H1 (cell line): Measurements from ENCODE around the gene SNX25. TPM values are rescaled to one million over a fixed set of nuclear protein-coding genes. Genes with fewer than 3 reads are reported as not detected.
A peak's percentile ranks its signal among the peaks of the same experiment; 100 is the strongest.

Source experiments
- CTCF ChIA-PET: fragments of 300-600 bp; sonication (Branson Sonifier 250); formaldehyde crosslinking; loops from one replicate; lab custom pipeline; 2021; ENCODE audit not compliant: partially characterized antibody; lab: Charles Lee
- POLR2A ChIA-PET: fragments of 300-600 bp; sonication (Branson Sonifier 250); formaldehyde crosslinking; loops from one replicate; lab custom pipeline; 2021; ENCODE audit warnings: inconsistent platforms; ENCODE audit not compliant: partially characterized antibody; lab: Charles Lee
- DNase-seq, 2 experiments: peaks; one replicate each; pipeline versions ENCODE4 v3.0.0 to v3.0.0-alpha.2; 2010 to 2022; ENCODE audit warnings: low spot score in 2 of 2, low read depth in 1 of 2, mixed read lengths in 1 of 2
- FAIRE-seq: peaks from 2 replicates; lab custom pipeline; 2011; peaks lifted over from hg19 to GRCh38; lab: Jason Lieb, UNC
- H2AFZ ChIP-seq: 2 replicates; pipeline ENCODE4 v1.8.1; 2012; ENCODE audit warnings: low read length, inconsistent platforms
- H2AK5ac ChIP-seq: 2 replicates; pipeline ENCODE4 v1.6.1; 2013; ENCODE audit warnings: low read depth, low read length
- H2BK120ac ChIP-seq: replicated peaks from 2 replicates; pipeline ENCODE3; 2013; ENCODE audit warnings: low read depth, low read length, inconsistent platforms
- H2BK12ac ChIP-seq: 2 replicates; pipeline ENCODE4 v1.6.1; 2013; ENCODE audit warnings: low read depth, low read length
- H2BK15ac ChIP-seq: 2 replicates; pipeline ENCODE4 v1.6.1; 2013; ENCODE audit warnings: low read length
- H2BK20ac ChIP-seq: 2 replicates; pipeline ENCODE4 v1.6.1; 2013; ENCODE audit warnings: low read length
- H2BK5ac ChIP-seq: 2 replicates; pipeline ENCODE4 v1.6.1; 2013; ENCODE audit warnings: low read depth, low read length
- H3K14ac ChIP-seq: 2 replicates; pipeline ENCODE4 v1.6.1; 2013; ENCODE audit warnings: inconsistent platforms; ENCODE audit not compliant: insufficient read length
- H3K18ac ChIP-seq: 2 replicates; pipeline ENCODE4 v1.6.1; 2013; ENCODE audit warnings: low read length; ENCODE audit errors: extremely low read depth
- H3K23ac ChIP-seq: 2 replicates; pipeline ENCODE4 v1.6.1; 2013; ENCODE audit warnings: inconsistent platforms; ENCODE audit not compliant: insufficient read length
- H3K23me2 ChIP-seq: 2 replicates; pipeline ENCODE4 v1.6.1; 2013; ENCODE audit warnings: low read depth, low read length
- H3K27ac ChIP-seq: 2 replicates; pipeline ENCODE4 v1.6.1; 2011; ENCODE audit warnings: low read depth, low read length, inconsistent platforms
- H3K27me3 ChIP-seq, 4 experiments: replicated peaks in 1 of 4; 1 replicate in 1 of 4; 2 replicates in 3 of 4; pipeline versions ENCODE4 v1.6.1 to v1.8.1; 2011 to 2013; ENCODE audit warnings: low read length in 3 of 4, mild to moderate bottlenecking in 3 of 4, inconsistent platforms in 2 of 4, mixed read lengths in 2 of 4, moderate library complexity in 1 of 4; ENCODE audit not compliant: control insufficient read depth in 3 of 4, insufficient read depth in 3 of 4; ENCODE audit errors: extremely low read depth in 1 of 4
- H3K36me3 ChIP-seq, 4 experiments: 2 replicates each; pipeline versions ENCODE4 v1.6.1 to v1.8.1; 2011 to 2013; ENCODE audit warnings: mild to moderate bottlenecking in 4 of 4, low read length in 3 of 4, moderate library complexity in 2 of 4, control low read depth in 1 of 4, inconsistent platforms in 1 of 4; ENCODE audit not compliant: insufficient read depth in 4 of 4, control insufficient read depth in 2 of 4
- H3K4ac ChIP-seq: replicated peaks from 2 replicates; pipeline ENCODE3; 2013; ENCODE audit warnings: low read length, low read depth, mixed read lengths, inconsistent platforms; ENCODE audit not compliant: insufficient read length
- H3K4me1 ChIP-seq, 4 experiments: replicated peaks in 1 of 4; 1 replicate in 1 of 4; 2 replicates in 3 of 4; pipeline versions ENCODE4 v1.6.1 to v1.8.1; 2011 to 2013; ENCODE audit warnings: low read length in 3 of 4, inconsistent platforms in 2 of 4, mixed read lengths in 1 of 4; ENCODE audit not compliant: insufficient read depth in 4 of 4, control insufficient read depth in 3 of 4
- H3K4me2 ChIP-seq, 2 experiments: 2 replicates each; pipeline versions ENCODE4 v1.6.1 to v1.8.1; 2011 to 2013; ENCODE audit warnings: low read depth in 2 of 2, low read length in 2 of 2, control low read depth in 1 of 2, inconsistent platforms in 1 of 2, mild to moderate bottlenecking in 1 of 2; ENCODE audit not compliant: insufficient read depth in 1 of 2
- H3K4me3 ChIP-seq, 4 experiments: fragments of 200-600, 300-600 bp in 1 of 4; sonication (generic), shearing (Covaris generic), sonication (Bioruptor Twin) in 1 of 4; 2 replicates each; pipeline versions ENCODE4 v1.5.1 to v1.8.1; 2011 to 2016; ENCODE audit warnings: low read length in 4 of 4, low read depth in 3 of 4, control low read depth in 2 of 4, inconsistent platforms in 2 of 4, mild to moderate bottlenecking in 2 of 4, mixed read lengths in 1 of 4, moderate library complexity in 1 of 4; ENCODE audit not compliant: insufficient read depth in 2 of 4; ENCODE audit errors: extremely low read depth in 1 of 4
- H3K56ac ChIP-seq: replicated peaks from 2 replicates; pipeline ENCODE3; 2013; ENCODE audit warnings: low read depth, mild to moderate bottlenecking, mixed read lengths, low read length, inconsistent platforms; ENCODE audit not compliant: insufficient read length
- H3K79me1 ChIP-seq: 2 replicates; pipeline ENCODE4 v1.6.1; 2013; ENCODE audit warnings: low read depth, low read length, control low read depth
- H3K79me2 ChIP-seq, 2 experiments: 2 replicates each; pipeline versions ENCODE4 v1.6.1 to v1.8.1; 2012 to 2013; ENCODE audit warnings: low read length in 2 of 2, mild to moderate bottlenecking in 2 of 2, inconsistent platforms in 1 of 2; ENCODE audit not compliant: insufficient read depth in 2 of 2, control insufficient read depth in 1 of 2
- H3K9ac ChIP-seq, 4 experiments: replicated peaks in 1 of 4; 1 replicate in 1 of 4; 2 replicates in 3 of 4; pipeline versions ENCODE4 v1.6.1 to v1.8.1; 2011 to 2013; ENCODE audit warnings: low read depth in 3 of 4, low read length in 3 of 4, control low read depth in 2 of 4, mild to moderate bottlenecking in 2 of 4, moderate library complexity in 2 of 4, inconsistent platforms in 1 of 4; ENCODE audit errors: extremely low read depth in 1 of 4
- H3K9me3 ChIP-seq, 2 experiments: 2 replicates each; pipeline versions ENCODE4 v1.6.1 to v1.8.1; 2012 to 2013; ENCODE audit warnings: mild to moderate bottlenecking in 2 of 2, moderate library complexity in 2 of 2, control low read depth in 1 of 2, inconsistent platforms in 1 of 2, low read depth in 1 of 2, low read length in 1 of 2, mixed read lengths in 1 of 2; ENCODE audit not compliant: insufficient read depth in 2 of 2
- H4K20me1 ChIP-seq, 2 experiments: replicated peaks in 1 of 2; 2 replicates each; pipeline versions ENCODE3 to v1.8.1; 2011 to 2013; ENCODE audit warnings: inconsistent platforms in 2 of 2, low read length in 2 of 2, mild to moderate bottlenecking in 1 of 2; ENCODE audit not compliant: insufficient read depth in 2 of 2, control insufficient read depth in 1 of 2
- H4K5ac ChIP-seq: 2 replicates; pipeline ENCODE4 v1.6.1; 2013; ENCODE audit warnings: low read length, low read depth, mixed read lengths, inconsistent platforms; ENCODE audit not compliant: insufficient read length
- H4K8ac ChIP-seq: 2 replicates; pipeline ENCODE4 v1.8.0; 2013; ENCODE audit warnings: mild to moderate bottlenecking, moderate library complexity, low read length, inconsistent platforms; ENCODE audit not compliant: insufficient read depth; ENCODE audit errors: extremely low read depth
- H4K91ac ChIP-seq: replicated peaks from 2 replicates; pipeline ENCODE3; 2013; ENCODE audit warnings: low read length, mixed read lengths, inconsistent platforms; ENCODE audit not compliant: insufficient read length
- ASH2L ChIP-seq: fragments of 200-600, 300-600 bp; sonication (generic); IDR thresholded peaks from one replicate; pipeline ENCODE4 v1.7.1; 2017; ENCODE audit warnings: low read length
- BRCA1 ChIP-seq: IDR thresholded peaks from 2 replicates; pipeline ENCODE4 v1.6.1; 2012; ENCODE audit warnings: low read depth, low read length, improper control_type of control experiment
- GABPA ChIP-seq: IDR thresholded peaks from 2 replicates; pipeline ENCODE4 v1.6.1; 2011; ENCODE audit warnings: mild to moderate bottlenecking, low read length, moderate library complexity, borderline replicate concordance; ENCODE audit not compliant: insufficient read depth
- GTF2F1 ChIP-seq: IDR thresholded peaks from 2 replicates; pipeline ENCODE4 v1.6.1; 2012; ENCODE audit warnings: low read depth, low read length, improper control_type of control experiment, borderline replicate concordance
- HDAC2 ChIP-seq, 2 experiments: fragments of 300-600 bp in 1 of 2; sonication (generic) in 1 of 2; IDR thresholded peaks; 2 replicates each; pipeline ENCODE4 v1.6.1; 2011 to 2012; ENCODE audit warnings: low read depth in 2 of 2, low read length in 2 of 2, mild to moderate bottlenecking in 2 of 2, moderate library complexity in 2 of 2, borderline replicate concordance in 1 of 2, inconsistent platforms in 1 of 2
- KDM4A ChIP-seq: IDR thresholded peaks from one replicate; pipeline ENCODE4 v1.7.1; 2012; ENCODE audit warnings: low read depth, mild to moderate bottlenecking, moderate library complexity, low read length, inconsistent platforms; ENCODE audit not compliant: severe bottlenecking
- NANOG ChIP-seq: IDR thresholded peaks from 2 replicates; pipeline ENCODE4 v1.6.1; 2011; ENCODE audit warnings: low read length, low read depth, mild to moderate bottlenecking, inconsistent platforms; ENCODE audit not compliant: insufficient read depth, poor library complexity, severe bottlenecking
- NRF1 ChIP-seq: IDR thresholded peaks from 2 replicates; pipeline ENCODE4 v1.6.1; 2011; ENCODE audit warnings: mild to moderate bottlenecking, low read depth, low read length, improper control_type of control experiment
- RBBP5 ChIP-seq: IDR thresholded peaks from 2 replicates; pipeline ENCODE4 v1.7.1; 2012; ENCODE audit warnings: low read depth, mild to moderate bottlenecking, inconsistent platforms, low read length, moderate library complexity, borderline replicate concordance
- SIX5 ChIP-seq: IDR thresholded peaks from 2 replicates; pipeline ENCODE4 v1.6.1; 2011; ENCODE audit warnings: mild to moderate bottlenecking, low read depth, low read length
- SP4 ChIP-seq: IDR thresholded peaks from 2 replicates; pipeline ENCODE4 v1.6.1; 2012; ENCODE audit warnings: low read length, inconsistent platforms
- WGBS, 2 experiments: shearing (Covaris generic) in 1 of 2; methylation state at CpG; one replicate each; pipeline versions ENCODE4 v1.1.6 to v1.1.7; 2013 to 2015; ENCODE audit warnings: low lambda C conversion rate in 2 of 2, mixed read lengths in 2 of 2, inconsistent platforms in 1 of 2, low coverage in 1 of 2, missing lambda C conversion rate in 1 of 2; ENCODE audit not compliant: insufficient replicate concordance in 2 of 2, insufficient coverage in 1 of 2, insufficient read length in 1 of 2; ENCODE audit errors: extremely low coverage in 1 of 2, missing lambda C conversion rate in 1 of 2; 5-methylcytosine and 5-hydroxymethylcytosine counted together
- polyA plus RNA-seq, 7 experiments: library from polyadenylated mRNA; depleted of rRNA in 3 of 7; stranded (reverse) in 5 of 7; unstranded in 2 of 7; fragments of >200 nt in 5 of 7; fragments of 200-250 nt in 2 of 7; gene quantifications; 1 replicate in 5 of 7; 2 replicates in 1 of 7; 4 replicates in 1 of 7; pipeline versions ENCODE4 v1.2.1 to v1.2.3, GENCODE V29; 2011 to 2013; ENCODE audit warnings: missing spikeins in 2 of 7, mixed read lengths in 2 of 7
- total RNA-seq: library from RNA; stranded (reverse); fragmentation: NEBNext Ultra II Directional; extraction: Animal tissue kit (Norgen Biotek cat#: 25700); gene quantifications from 2 replicates; pipeline ENCODE4 v1.2.1, GENCODE V29; 2021

The SNX25 gene
- total and polyA plus RNA-seq, 2 of the 8 experiments (the other 6 are each of a cell fraction or from before 2014, with no cell fraction given): 5.4 to 19.9 TPM

DNA sequence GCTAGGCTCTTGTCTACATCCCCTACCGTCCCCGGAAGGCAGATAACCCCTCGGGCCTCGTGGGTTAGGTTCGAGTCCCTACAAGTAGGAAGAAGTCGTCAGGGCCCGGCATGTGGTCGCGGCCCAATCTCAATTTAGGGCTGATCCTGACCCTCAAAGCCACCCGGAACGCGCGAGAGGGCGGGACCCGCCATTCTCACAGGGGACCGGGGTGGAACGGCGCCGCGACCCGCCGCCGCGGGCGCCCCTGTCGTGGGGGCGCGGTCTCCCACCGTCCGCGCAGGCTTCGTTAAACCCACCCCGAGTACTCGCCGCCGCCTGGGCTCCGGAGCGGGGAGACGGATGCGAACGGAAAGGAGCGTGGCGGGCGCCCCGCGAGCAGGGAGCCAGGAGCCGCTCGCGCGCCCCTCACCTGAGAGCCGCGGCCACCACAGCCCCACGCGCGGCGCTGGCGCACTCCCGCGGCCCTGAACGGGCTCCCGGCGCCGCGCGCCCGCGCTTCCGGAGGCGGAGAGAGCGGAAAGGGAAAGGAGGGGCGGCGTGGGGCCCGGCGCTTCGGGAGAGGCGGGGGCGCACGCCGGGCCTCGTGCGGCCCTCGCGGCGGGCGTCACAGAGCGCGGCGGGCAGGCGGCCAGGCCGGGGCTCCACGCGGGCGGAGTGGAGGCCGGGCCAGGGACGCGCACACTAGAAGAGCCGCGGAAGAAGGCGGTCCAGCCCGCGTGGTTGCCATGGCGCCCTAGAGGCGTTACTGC, 5.7 kb upstream of the SNX25 start, which contains the start of gene CFAP97:
Gene CFAP97 (minus strand): TSS at position 515 of the 752 bp plus-strand sequence. CDS start 12,804 bp downstream, outside the sequence.
- peaks cover 0 to 10% (median 6%) of the 10 kb centered on the region in 4 experiments; a peak in 4 of 7 replicates for H3K4me1 ChIP-seq
- no peak within 1 kb of the TSS for H3K4ac ChIP-seq
- no peak within 1 kb of the TSS for H3K23ac ChIP-seq
- H3K9ac ChIP-seq: peak within 1 kb of the TSS in 3 of 4 experiments; percentile 45 to 64 (median 55); a peak in 5 of 7 replicates
- no peak within 1 kb of the TSS for H2BK5ac ChIP-seq
- peak in 1 of 2 experiments; percentile 68 for DNase-seq
- H3K14ac ChIP-seq: no peak within 1 kb of the TSS
- H4K5ac ChIP-seq: no peak within 1 kb of the TSS
- H3K27ac ChIP-seq: no peak within 1 kb of the TSS
- peak within 1 kb of the TSS; percentile 26; the same call in 1 of the 2 replicates for H2AFZ ChIP-seq
- no peak within 1 kb of the TSS for H2BK15ac ChIP-seq
- no peak within 1 kb of the TSS for H3K56ac ChIP-seq
- no peak within 1 kb of the TSS; the same call in 1 of the 2 replicates for H4K8ac ChIP-seq
- peak within 1 kb of the TSS; percentile 60 to 85 (median 62) for H3K4me3 ChIP-seq
- CTCF ChIA-PET: interaction anchor here (1.5 kb wide), 1 partner anchor 19 kb away, joined by 6 read pairs; no protein-coding TSS in a partner anchor
- H3K23me2 ChIP-seq: peaks cover 1% of the 10 kb centered on the region; the same call in 1 of the 2 replicates
- H3K9me3 ChIP-seq: no peaks in the 10 kb centered on the region
- no peak within 1 kb of the TSS for H2AK5ac ChIP-seq
- peak within 1 kb of the TSS; percentile 68 to 77 for H3K4me2 ChIP-seq
- no peak within 1 kb of the TSS for H2BK20ac ChIP-seq
- POLR2A ChIA-PET: interaction anchor here (2.0 kb wide), 1 partner anchor 20 kb away, joined by 5 read pairs; no protein-coding TSS in a partner anchor
- H3K27me3 ChIP-seq: peaks cover 0 to 3% (median 0%) of the 10 kb centered on the region in 4 experiments; a peak in 2 of 7 replicates
- no peak within 1 kb of the TSS for H4K91ac ChIP-seq
- FAIRE-seq: no peak
- H3K18ac ChIP-seq: peak within 1 kb of the TSS; percentile 71
- WGBS, 2 experiments: 2% methylated on average over 54 of the region's 103 CpGs; no CpG with 5 or more reads in 1 of the 2 experiments
- H2BK120ac ChIP-seq: no peak within 1 kb of the TSS
- H3K79me2 ChIP-seq: peaks cover 0 to 13% of the 10 kb centered on the region in 2 experiments; a peak in 1 of 4 replicates
- no peaks in the 10 kb centered on the region for H4K20me1 ChIP-seq
- H3K79me1 ChIP-seq: peaks cover 1% of the 10 kb centered on the region
- no peaks in the 10 kb centered on the region for H3K36me3 ChIP-seq
- no peak within 1 kb of the TSS for H2BK12ac ChIP-seq
- TF ChIP-seq ASH2L: peak; percentile 58
- TF ChIP-seq KDM4A: peak; percentile 92
- TF ChIP-seq NANOG: no peak
- 0 out of 4 replicates have a peak, but pooled peaks of 1 of the 2 experiments have one; percentile 22 for TF ChIP-seq HDAC2 (IDR thresholded peaks at IDR 0.05; ENCODE audit: borderline replicate concordance in 1 of 2, low read depth in 2 of 2, low read length in 2 of 2)
- peak; percentile 79; the same call in 1 of the 2 replicates for TF ChIP-seq RBBP5
- no peak for TF ChIP-seq NRF1
- no peak for TF ChIP-seq GTF2F1
- TF ChIP-seq GABPA: 0 out of 2 replicates have a peak, but pooled peaks have one; percentile 28
- no peak for TF ChIP-seq BRCA1
- TF ChIP-seq SIX5: no peak
- TF ChIP-seq SP4: no peak
